GM21515 (cell line): Measurements from ENCODE around the gene HS6ST3.

Experiments used
- ATAC-seq: cut with Tn5 transposase; IDR thresholded peaks from one replicate; pipeline ENCODE4 v1.9.1; 2021; ENCODE audit not compliant: unreplicated experiment

The HS6ST3 gene

DNA sequence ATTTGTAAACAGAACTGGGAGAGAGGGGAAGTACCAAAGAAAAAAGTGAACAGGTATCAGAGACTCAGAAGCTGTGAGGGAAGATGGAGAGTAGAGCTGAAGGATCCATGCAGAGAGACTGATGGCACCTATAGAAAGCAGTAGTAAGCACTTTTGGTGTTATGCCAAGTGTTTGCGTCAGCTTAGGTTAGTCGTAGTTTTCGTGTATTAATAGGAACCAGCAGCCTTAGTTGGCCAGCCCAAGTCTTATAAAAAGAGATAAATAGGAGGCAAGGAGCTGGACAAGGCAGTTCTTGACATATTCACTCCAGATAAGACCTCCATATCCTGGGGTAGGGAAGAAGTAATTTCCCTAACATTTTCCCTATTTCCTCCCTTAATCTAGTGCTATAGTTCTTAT is 690.2 kb downstream of the HS6ST3 start:
- no peak for ATAC-seq

GRCh38 chr13:96781141-96781540 is 691.2 kb downstream of the HS6ST3 start:
- no peak for ATAC-seq

DNA sequence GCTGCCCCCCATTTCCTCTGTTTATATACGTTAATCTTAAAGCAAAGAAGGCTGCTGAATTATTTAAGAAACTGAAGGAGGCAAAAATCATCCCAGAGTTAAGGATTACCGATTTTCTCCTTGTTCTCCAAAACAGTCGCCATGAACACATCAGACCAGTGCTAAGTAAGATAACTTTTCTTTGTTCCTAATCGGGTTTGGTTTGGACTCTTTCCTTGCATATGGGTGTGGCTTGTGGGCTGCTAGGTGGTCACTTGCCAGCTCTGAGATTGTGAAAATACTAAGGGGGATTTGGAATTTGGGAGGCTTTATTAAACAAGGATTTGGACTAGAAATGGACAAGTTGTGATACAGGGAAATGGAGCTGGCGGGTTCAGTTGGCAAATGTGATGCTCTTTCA is 692.3 kb downstream of the HS6ST3 start:
- no peak for ATAC-seq

DNA sequence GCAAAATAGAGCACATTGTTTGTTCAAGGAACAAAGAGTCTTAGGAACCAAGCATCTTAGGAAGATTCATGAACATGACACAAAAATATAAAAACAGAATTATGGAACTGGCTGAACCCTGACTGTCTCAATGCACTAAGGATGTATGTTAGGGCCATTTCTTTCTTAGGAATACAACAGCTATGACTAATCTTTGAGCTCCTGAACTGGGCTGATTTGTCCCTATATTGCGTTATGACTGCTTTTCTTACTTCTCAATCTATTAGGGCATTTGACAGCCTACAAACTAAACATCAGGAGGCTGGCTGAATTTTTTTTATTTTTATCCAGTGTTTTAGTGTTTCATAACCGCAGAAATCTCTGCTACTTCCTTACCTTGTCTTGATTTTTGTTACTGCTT is 693.1 kb downstream of the HS6ST3 start:
- no peak for ATAC-seq

- ATAC-seq: no peak
These were observed 693.6 kb downstream of the HS6ST3 start for GRCh38 chr13:96783511-96783910.

DNA sequence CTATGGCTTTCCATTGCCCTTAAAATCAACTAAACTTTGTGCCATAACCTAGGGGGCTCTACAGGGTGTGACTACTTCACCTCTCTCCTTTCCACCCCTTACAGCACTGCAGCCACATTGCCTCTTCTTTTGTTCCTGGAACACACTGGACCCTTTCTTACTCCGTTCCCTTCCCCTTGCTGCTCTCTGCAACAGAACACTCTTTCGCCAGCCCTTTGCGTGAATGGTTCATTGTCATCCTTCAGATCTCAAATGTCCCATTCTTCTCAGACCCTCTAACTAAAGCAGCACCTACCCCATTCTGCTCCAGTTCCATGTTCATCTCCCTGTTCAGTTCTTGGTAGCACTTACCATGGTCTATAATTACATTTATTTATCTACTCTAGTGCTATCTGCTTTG is 696.1 kb downstream of the HS6ST3 start:
- no peak for ATAC-seq

DNA sequence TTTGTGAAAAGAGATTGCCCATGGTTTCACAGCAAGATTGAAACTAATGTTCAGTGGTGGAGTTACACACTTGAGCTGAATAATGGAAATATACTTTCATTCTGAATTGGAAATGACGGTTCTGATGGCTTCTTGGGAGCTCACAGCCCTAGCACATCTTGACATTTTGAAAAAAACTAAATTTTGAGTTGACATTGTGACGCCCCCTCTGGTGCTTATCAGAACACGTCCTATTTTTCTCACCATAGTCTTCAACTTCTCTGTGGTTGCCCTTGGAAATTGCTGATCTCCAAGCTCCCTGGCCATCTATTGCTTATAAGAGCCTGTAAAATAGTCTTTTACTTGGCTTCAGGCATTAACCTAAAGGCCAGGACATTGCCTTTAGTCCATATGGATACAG is 702.3 kb downstream of the HS6ST3 start:
- no peak for ATAC-seq

- ATAC-seq: no peak
These were observed 703.0 kb downstream of the HS6ST3 start for GRCh38 chr13:96792736-96793403.

DNA sequence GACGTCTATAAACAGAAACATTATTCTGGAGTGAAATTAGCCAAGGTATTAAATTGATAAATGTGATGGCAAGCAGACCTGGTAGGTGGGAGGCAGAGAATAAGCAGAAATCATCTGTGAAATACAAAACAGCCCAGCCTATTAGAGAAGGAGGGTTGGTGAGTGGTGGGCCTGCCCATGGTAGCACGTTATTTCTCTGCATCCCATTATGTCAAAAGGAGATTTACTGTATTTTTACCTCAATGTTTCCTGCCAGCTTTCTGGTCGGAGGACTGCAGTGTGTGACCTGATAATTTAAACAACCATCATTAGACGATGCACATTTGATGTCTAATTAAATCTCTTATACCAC is 703.5 kb downstream of the HS6ST3 start:
- no peak for ATAC-seq

DNA sequence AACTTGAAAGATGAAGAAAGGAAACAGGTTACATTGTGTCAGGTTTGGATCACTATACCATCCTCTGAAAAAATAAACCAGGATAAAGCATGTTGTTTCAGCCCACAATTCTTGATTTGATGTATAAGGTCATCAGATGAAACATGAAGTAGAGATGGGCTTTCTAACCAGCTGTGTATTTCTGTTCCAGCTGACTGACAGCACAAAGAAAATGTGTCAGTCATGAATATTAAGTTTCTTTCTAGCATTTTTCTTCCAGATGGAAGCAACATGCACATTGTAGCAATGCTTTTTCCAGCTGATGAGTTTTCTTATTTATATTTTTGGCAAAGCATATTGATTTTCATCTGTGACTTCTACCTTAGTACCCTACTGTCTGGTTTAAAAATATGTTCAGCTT is 704.8 kb downstream of the HS6ST3 start:
- ATAC-seq: no peak

- no peak for ATAC-seq
These were observed 705.8 kb downstream of the HS6ST3 start for GRCh38 chr13:96795670-96796069.

DNA sequence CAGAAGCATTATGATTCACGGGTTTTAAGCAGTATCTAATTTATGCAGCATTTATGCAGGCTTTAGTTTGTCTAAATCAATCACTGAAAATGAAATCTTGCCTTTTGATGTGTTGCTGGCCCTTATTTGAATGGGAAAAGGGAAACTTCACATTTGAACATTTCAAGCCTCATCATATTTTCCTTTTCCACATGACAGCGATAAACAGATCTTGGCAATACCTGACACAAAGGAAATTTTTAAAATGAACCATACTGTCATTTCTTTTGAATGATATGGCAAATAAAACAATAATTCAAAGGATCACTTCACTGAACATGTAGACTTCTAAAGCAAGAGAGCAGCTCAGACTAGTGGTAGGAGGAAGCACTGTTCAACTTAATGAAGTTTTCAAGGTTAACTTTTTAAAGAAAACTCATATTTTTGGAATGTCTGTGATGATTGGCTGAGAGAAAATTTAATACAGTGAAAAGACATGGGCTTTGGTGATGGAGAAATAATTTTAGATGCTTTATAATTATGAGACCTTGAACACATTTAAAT is 706.3 kb downstream of the HS6ST3 start:
- no peak for ATAC-seq

DNA sequence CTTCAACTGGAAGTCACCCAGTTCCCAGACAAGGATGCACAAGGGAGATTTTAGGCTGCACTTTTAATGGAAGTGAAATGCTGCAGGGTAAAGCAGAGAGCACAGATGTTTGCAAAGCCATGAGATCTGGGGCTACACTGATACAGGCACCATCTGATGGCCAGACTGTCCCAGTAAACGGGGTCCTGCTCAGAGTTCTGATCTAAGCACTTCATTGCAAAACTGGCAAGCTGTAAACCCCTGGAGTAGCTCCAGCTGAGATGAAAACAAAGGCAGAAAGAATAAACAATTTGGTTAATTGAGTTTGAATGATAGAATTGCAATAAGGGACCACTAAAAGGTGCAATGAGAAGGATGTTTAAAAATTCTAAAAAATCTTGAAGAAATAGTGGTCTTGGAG is 707.2 kb downstream of the HS6ST3 start:
- no peak for ATAC-seq

- no peak for ATAC-seq
These were observed 713.7 kb downstream of the HS6ST3 start for GRCh38 chr13:96803456-96804100.

DNA sequence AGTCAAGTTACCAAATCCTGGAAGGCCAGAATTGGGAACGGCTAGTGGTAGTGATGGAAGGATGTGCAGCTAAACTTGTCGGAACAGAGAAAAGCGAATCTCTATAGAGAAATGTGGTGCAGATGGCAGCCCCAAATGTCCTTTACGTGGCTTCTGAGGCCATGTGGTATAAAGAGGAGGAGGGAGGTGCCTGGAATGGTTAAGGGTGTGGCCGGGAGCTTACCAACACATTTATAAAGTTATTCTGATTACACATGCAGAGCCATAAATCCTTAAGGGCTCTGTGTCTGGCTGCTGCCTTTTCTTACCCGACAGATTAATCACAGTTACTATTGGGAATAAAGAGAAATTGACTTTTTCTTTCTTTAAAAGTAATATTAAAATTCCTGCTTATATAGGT is 714.3 kb downstream of the HS6ST3 start:
- no peak for ATAC-seq

DNA sequence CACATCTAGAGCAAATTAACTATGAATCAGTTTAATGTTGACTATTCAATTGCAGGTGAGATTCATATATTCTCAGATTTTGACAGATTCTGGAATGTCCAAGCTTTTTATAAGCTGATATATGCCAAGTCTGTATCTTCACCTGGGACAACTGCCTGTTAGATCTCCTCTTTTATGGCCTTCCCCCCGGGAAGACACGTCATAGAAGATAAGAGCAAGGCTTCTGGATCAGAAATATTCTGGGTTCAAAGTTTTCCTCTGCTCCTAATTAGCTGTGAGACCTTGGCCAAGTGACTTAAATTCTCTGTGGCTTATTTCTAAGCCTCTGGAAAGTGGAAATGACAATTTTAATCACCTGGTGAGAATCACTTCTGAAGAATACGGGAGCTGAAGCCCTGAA is 716.8 kb downstream of the HS6ST3 start:
- ATAC-seq: no peak

GRCh38 chr13:96809366-96810096 is 719.6 kb downstream of the HS6ST3 start:
- ATAC-seq: no peak

- ATAC-seq: no peak
These were observed 720.2 kb downstream of the HS6ST3 start for GRCh38 chr13:96810104-96810503.

DNA sequence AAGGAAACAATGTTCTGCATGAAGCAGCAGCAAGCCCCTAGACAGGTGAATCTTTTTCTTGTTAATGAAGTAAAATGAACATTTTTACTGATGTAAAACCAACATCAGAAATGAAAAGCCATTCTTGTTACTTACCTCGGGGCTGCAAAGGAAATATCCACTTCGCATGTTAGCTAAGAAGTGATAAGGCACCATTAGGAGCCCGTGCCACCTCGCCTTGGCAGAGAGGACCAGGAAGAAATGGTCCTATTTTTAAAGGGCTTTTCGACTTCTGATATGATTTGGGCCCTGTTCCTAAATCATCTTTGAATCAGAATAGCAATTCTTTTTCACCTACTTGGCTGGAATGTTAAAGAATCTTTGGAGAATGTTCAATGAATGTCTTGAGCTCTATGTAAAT is 721.1 kb downstream of the HS6ST3 start:
- ATAC-seq: no peak

DNA sequence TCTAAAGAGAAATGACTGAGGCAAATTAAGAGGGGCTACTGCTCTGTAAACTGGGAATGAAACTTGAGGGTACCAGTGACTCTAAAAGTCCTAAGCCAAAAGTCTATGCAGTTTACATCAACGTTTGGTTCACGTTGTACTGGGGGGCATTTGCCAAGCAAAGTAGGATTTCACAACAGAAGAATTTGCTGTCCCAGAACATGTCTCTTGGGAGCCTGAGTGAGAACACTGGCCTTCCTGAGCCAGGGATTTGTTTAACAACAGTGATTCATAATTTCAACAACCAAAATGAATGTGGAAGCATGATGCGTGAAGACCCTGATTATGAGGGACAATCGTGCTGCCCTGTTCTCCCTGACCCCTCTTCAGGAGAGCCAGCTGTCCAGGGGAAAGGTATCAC is 726.4 kb downstream of the HS6ST3 start:
- no peak for ATAC-seq

- no peak for ATAC-seq
These were observed 727.0 kb downstream of the HS6ST3 start for GRCh38 chr13:96816874-96817273.

- ATAC-seq: no peak
These were observed 727.5 kb downstream of the HS6ST3 start for GRCh38 chr13:96817336-96817941.
